Kidney (tissue), 14 donors: ENCODE measurements around the gene LDAH. TPM values are rescaled to one million over a fixed set of nuclear protein-coding genes. Genes with fewer than 3 reads are reported as not detected.

Experiments
- DNase-seq, 5 donors: peaks; one replicate each; pipeline ENCODE4 v3.0.0-alpha.2; 2013 to 2020
- FAIRE-seq: peaks from 2 replicates; lab custom pipeline; 2012; peaks lifted over from hg19 to GRCh38; lab: Jason Lieb, UNC
- H3K27ac ChIP-seq, 2 donors: one replicate each; pipeline ENCODE4 v1.7.0; 2013; ENCODE audit warnings: low read depth in 2 of 2, low read length in 2 of 2, inconsistent platforms in 1 of 2
- H3K27me3 ChIP-seq: one replicate; pipeline ENCODE4 v1.7.1; 2013; ENCODE audit warnings: low read length, inconsistent platforms; ENCODE audit not compliant: control insufficient read depth, insufficient read depth
- H3K36me3 ChIP-seq, 3 donors: one replicate each; pipeline versions ENCODE4 v1.7.0 to v1.7.1; 2013; ENCODE audit warnings: low read length in 3 of 3, control low read depth in 1 of 3, inconsistent platforms in 1 of 3; ENCODE audit not compliant: insufficient read depth in 3 of 3, control insufficient read depth in 2 of 3
- H3K4me1 ChIP-seq, 3 donors: one replicate each; pipeline versions ENCODE4 v1.7.0 to v1.7.1; 2013; ENCODE audit warnings: low read length in 3 of 3, inconsistent platforms in 1 of 3, low read depth in 1 of 3; ENCODE audit not compliant: control insufficient read depth in 2 of 3, insufficient read depth in 2 of 3
- H3K4me3 ChIP-seq, 3 donors: one replicate each; pipeline versions ENCODE4 v1.7.0 to v1.8.1; 2013; ENCODE audit warnings: low read length in 3 of 3, control low read depth in 1 of 3, inconsistent platforms in 1 of 3
- H3K9ac ChIP-seq, 3 donors: one replicate each; pipeline versions ENCODE4 v1.7.0 to v1.7.1; 2013; ENCODE audit warnings: low read length in 3 of 3, control low read depth in 1 of 3, inconsistent platforms in 1 of 3
- H3K9me3 ChIP-seq, 3 donors: one replicate each; pipeline versions ENCODE4 v1.7.0 to v1.7.1; 2013; ENCODE audit warnings: low read length in 3 of 3, control low read depth in 1 of 3, inconsistent platforms in 1 of 3; ENCODE audit not compliant: control insufficient read depth in 2 of 3, insufficient read depth in 1 of 3
- intact Hi-C: fragments of 100-400 bp; cut with DNase I; formaldehyde crosslinking; loops from one replicate; pipeline ENCODE4 v1.11.1; 2022
- polyA plus RNA-seq: library from polyadenylated mRNA; stranded (reverse); fragments of 350-450 nt; fragmentation: Illumina TruSeq; extraction: RNeasy Lipid Tissue Mini Kit (QIAGEN cat#74804); gene quantifications from one replicate; pipeline ENCODE4 v1.2.3, GENCODE V29; 2014; ENCODE audit warnings: low read depth, low replicate concordance; ENCODE audit not compliant: insufficient read depth
- total RNA-seq: library from RNA; stranded (reverse); fragmentation: NEBNext Ultra II Directional; extraction: Animal tissue kit (Norgen Biotek cat#: 25700); gene quantifications from one replicate; pipeline ENCODE4 v1.2.1, GENCODE V29; 2021
- TF ChIP-seq, protein P1 (sequence below): IDR thresholded peaks from 3 replicates; pipeline ENCODE4 v1.5.1; 2012; ENCODE audit warnings: mild to moderate bottlenecking, moderate library complexity, borderline replicate concordance; ENCODE audit not compliant: insufficient read depth; ENCODE audit errors: extremely low read depth
- donor health status: control.
- donor health status: control.
- donor health status: control.
- donor health status: control.
- donor health status: control.
- donor health status: DM: yes; HTN: yes; CAD: no.
- donor health status: Normal renal cell carcinoma (clear cell type).

Gene LDAH
- total and polyA plus RNA-seq, 2 donors from 2014 or later, result 15.5 to 20.4 TPM

DNA sequence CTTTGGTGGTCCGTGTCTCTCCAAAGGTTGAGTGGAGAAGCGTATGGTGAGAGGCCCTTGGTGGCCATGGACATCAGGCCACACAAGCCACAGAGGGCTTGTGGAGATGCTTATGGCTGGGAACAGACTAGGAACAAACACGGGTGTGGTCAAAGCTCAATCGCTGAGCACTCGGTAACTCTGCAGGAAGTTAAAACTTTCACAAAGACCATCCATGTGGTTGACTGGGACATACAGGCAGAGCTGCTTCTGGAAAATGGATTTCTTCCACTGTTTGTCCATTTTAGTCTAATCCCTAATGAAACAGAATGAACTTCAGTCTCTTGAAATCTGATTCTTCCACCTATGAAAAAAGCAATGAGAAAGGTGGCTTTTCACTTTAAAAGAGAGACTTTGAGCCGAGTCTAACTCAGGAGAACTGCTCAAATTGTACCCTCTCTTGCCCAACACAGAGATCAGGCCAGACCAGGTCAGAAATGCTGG lies 138.3 kb downstream of the LDAH start:
- no peak for DNase-seq
- peaks cover 2 to 11% (median 5%) of the 10 kb centered on the region in 3 donors for H3K36me3 ChIP-seq
- intact Hi-C loops, result no loop called here
- TF ChIP-seq, protein P1, sequence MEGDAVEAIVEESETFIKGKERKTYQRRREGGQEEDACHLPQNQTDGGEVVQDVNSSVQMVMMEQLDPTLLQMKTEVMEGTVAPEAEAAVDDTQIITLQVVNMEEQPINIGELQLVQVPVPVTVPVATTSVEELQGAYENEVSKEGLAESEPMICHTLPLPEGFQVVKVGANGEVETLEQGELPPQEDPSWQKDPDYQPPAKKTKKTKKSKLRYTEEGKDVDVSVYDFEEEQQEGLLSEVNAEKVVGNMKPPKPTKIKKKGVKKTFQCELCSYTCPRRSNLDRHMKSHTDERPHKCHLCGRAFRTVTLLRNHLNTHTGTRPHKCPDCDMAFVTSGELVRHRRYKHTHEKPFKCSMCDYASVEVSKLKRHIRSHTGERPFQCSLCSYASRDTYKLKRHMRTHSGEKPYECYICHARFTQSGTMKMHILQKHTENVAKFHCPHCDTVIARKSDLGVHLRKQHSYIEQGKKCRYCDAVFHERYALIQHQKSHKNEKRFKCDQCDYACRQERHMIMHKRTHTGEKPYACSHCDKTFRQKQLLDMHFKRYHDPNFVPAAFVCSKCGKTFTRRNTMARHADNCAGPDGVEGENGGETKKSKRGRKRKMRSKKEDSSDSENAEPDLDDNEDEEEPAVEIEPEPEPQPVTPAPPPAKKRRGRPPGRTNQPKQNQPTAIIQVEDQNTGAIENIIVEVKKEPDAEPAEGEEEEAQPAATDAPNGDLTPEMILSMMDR, result no peak
- FAIRE-seq, result no peak
- H3K9me3 ChIP-seq, result no peaks in the 10 kb centered on the region
- H3K9ac ChIP-seq, result no peak overlapping the region
- H3K27me3 ChIP-seq, result no peaks in the 10 kb centered on the region
- no peak overlapping the region for H3K4me3 ChIP-seq
- peaks cover 0 to 4% (median 2%) of the 10 kb centered on the region in 3 donors for H3K4me1 ChIP-seq
- H3K27ac ChIP-seq, result peak overlapping the region in 1 of 2 donors; percentile 53

DNA sequence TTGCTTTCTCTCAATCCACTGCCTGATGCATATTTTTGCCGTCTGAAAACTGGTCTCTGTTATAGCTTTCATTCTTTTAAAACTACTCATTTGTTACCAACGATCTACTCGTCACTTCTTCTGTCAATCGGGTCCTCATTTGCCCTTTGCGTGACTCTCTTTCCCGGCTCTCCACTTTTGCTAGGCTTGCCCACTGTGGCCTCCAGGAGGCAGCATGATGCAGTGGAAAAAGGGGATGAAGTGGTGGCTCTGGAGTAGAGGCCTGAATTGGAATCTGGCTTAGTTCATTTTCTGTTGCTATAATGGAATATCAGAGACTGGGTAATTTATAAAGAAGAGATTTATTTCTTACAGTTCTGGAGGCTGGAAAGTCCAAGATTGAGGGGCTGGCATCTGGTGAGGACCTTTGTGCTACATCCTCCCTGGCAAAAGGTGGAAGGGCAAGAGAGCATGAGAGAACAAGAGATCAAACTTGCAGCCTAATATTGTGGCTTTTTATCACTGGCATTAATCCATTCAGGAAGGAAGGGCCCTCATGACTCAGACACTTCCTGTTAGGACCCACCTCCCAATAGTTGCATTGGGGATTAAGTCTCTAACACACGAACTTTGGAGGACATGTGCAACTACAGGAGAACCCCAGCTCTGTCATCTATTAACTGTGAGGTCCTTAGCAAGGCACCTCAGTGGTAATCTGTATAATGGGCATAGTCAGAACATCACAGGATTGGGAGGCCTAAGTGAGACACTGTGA lies 140.6 kb downstream of the LDAH start:
- Histone ChIP-seq H3K36me3 (peaks cover 2 to 7% (median 3%) of the 10 kb centered on the region in 3 donors), H3K9ac (no peak overlapping the region), H3K27me3 (no peaks in the 10 kb centered on the region), H3K4me3 (no peak overlapping the region), H3K27ac (no peak overlapping the region), H3K9me3 (no peaks in the 10 kb centered on the region), H3K4me1 (peaks cover 0 to 5% (median 2%) of the 10 kb centered on the region in 3 donors)
- FAIRE-seq (no peak), DNase-seq (no peak)
- intact Hi-C loops, result no loop called here
- TF ChIP-seq, protein P1, result peak; percentile 35

DNA sequence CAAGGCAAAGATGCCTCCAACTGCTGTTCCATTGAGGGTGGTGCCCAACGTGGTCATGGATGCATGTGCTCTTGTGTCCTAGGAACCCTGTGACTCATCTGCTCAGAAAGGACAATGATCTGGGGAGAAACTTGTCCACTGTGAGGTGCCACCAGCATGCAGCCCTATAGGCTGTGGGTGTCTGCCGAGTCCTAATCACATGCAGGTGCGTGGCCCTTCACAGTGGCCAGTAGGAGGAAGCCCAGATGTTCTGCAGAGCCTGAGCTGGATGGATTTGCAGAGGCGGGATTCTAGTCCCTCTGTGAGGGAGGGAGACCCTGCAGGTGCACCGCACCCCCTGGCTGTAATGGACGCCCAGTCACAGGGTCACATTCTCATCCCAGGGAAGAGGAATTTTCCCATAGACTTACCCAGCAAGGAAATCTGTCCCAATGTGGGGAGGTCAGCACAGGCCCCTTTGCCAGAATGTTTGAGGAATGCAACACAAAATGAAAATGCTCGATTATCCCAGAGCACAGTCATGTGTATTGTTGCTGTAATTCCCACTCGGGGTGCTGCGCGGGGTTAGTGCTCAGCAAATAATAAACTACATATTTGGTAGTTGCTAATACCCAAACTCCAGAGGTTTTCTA lies 142.0 kb downstream of the LDAH start:
- Histone ChIP-seq H3K9me3 (no peaks in the 10 kb centered on the region), H3K27ac (no peak overlapping the region), H3K27me3 (no peaks in the 10 kb centered on the region), H3K4me1 (peaks cover 0 to 16% (median 13%) of the 10 kb centered on the region in 3 donors), H3K9ac (no peak overlapping the region), H3K36me3 (peaks cover 0 to 7% (median 2%) of the 10 kb centered on the region in 3 donors), H3K4me3 (no peak overlapping the region)
- TF ChIP-seq, protein P1, result no peak
- intact Hi-C loops, result no loop called here
- FAIRE-seq (no peak), DNase-seq (no peak)
